GM12864 (cell line): Measurements from ENCODE around the gene CSDE1.
"Not testable (repeated sequence)": the region's sequence is repeated elsewhere in the genome, so short reads cannot be mapped to it uniquely, and the experiment has no call there.

Experiments used
- DNase-seq: peaks from one replicate; pipeline ENCODE4 v3.0.0-alpha.2; 2011; ENCODE audit warnings: low read depth
- H3K4me3 ChIP-seq: 2 replicates; pipeline ENCODE4 v1.5.1; 2011; ENCODE audit warnings: mild to moderate bottlenecking, low read depth, low read length, control low read depth
- CTCF ChIP-seq: IDR thresholded peaks from 2 replicates; pipeline ENCODE4 v1.5.1; 2011; ENCODE audit warnings: low read depth, mild to moderate bottlenecking, moderate library complexity, low read length, control low read depth, inconsistent platforms; ENCODE audit errors: missing control alignments

CSDE1 gene

GRCh38 chr1:114756009-114756892 is 1.5 kb downstream of the CSDE1 start:
- TF ChIP-seq CTCF = no peak
- peak; percentile 70 for DNase-seq
- peak overlapping the region; percentile 91 for H3K4me3 ChIP-seq

- DNase-seq = no peak
- H3K4me3 ChIP-seq = peak overlapping the region; percentile 91
- no peak for TF ChIP-seq CTCF
These were observed 2.5 kb downstream of the CSDE1 start for GRCh38 chr1:114755006-114755931.

GRCh38 chr1:114753702-114754101 is 4.1 kb downstream of the CSDE1 start:
- not testable (repeated sequence) for DNase-seq, H3K4me3 ChIP-seq

- no peak overlapping the region for H3K4me3 ChIP-seq
- TF ChIP-seq CTCF = no peak
- DNase-seq = no peak
These were observed 4.6 kb downstream of the CSDE1 start for GRCh38 chr1:114753143-114753542.

GRCh38 chr1:114750780-114751179 is 7.0 kb downstream of the CSDE1 start:
- TF ChIP-seq CTCF = no peak
- no peak overlapping the region for H3K4me3 ChIP-seq
- DNase-seq = no peak

- H3K4me3 ChIP-seq = no peak overlapping the region
- DNase-seq = no peak
These were observed 7.9 kb downstream of the CSDE1 start for GRCh38 chr1:114749835-114750234.

More at GRCh38 chr1:114749835-114750234, 7.9 kb downstream of the CSDE1 start:
- TF ChIP-seq CTCF = no peak
